H1 (cell line): Measurements from ENCODE around the gene METTL6.

Experiments used
- BCL11A ChIP-seq, 2 experiments: IDR thresholded peaks; one replicate each; pipeline ENCODE4 v1.6.1; 2011; ENCODE audit warnings: low read depth in 2 of 2, low read length in 2 of 2, mild to moderate bottlenecking in 2 of 2
- CTCF ChIP-seq, 3 experiments: IDR thresholded peaks; 1 replicate in 2 of 3; 2 replicates in 1 of 3; pipeline versions ENCODE4 v1.5.1 to v1.6.1; 2011; ENCODE audit warnings: low read length in 3 of 3, mild to moderate bottlenecking in 3 of 3, inconsistent platforms in 2 of 3, low read depth in 1 of 3, moderate library complexity in 1 of 3; ENCODE audit not compliant: insufficient read depth in 1 of 3; ENCODE audit errors: control extremely low read depth in 1 of 3
- E2F6 ChIP-seq: IDR thresholded peaks from 2 replicates; pipeline ENCODE4 v1.6.1; 2012; ENCODE audit warnings: inconsistent platforms
- JUN ChIP-seq: IDR thresholded peaks from 2 replicates; pipeline ENCODE4 v1.6.1; 2011; ENCODE audit warnings: low read depth, mild to moderate bottlenecking, improper control_type of control experiment, low read length
- JUND ChIP-seq: IDR thresholded peaks from 2 replicates; pipeline ENCODE4 v1.6.1; 2011; ENCODE audit warnings: mild to moderate bottlenecking, improper control_type of control experiment, low read length
- MAX ChIP-seq: IDR thresholded peaks from 2 replicates; pipeline ENCODE4 v1.6.1; 2012; ENCODE audit warnings: inconsistent platforms
- POLR2A ChIP-seq, 2 experiments: IDR thresholded peaks; 1 replicate in 1 of 2; 2 replicates in 1 of 2; pipeline ENCODE4 v1.6.1; 2011; ENCODE audit warnings: low read depth in 2 of 2, low read length in 2 of 2, mild to moderate bottlenecking in 2 of 2; ENCODE audit errors: control extremely low read depth in 1 of 2
- POU5F1 ChIP-seq: IDR thresholded peaks from 2 replicates; pipeline ENCODE4 v1.6.1; 2011; ENCODE audit warnings: low read depth, mild to moderate bottlenecking, low read length, moderate library complexity
- RAD21 ChIP-seq, 2 experiments: IDR thresholded peaks in 1 of 2; conservative IDR thresholded peaks in 1 of 2; 2 replicates each; pipeline ENCODE4 v1.6.1; 2011; ENCODE audit warnings: low read depth in 2 of 2, low read length in 2 of 2, improper control_type of control experiment in 1 of 2, inconsistent platforms in 1 of 2, mild to moderate bottlenecking in 1 of 2, moderate library complexity in 1 of 2
- RFX5 ChIP-seq: IDR thresholded peaks from 2 replicates; pipeline ENCODE4 v1.6.1; 2011; ENCODE audit warnings: low read depth, low read length, improper control_type of control experiment, borderline replicate concordance
- SP2 ChIP-seq: IDR thresholded peaks from 2 replicates; pipeline ENCODE4 v1.6.1; 2012; ENCODE audit warnings: mild to moderate bottlenecking, low read length, inconsistent platforms
- TCF12 ChIP-seq: IDR thresholded peaks from 2 replicates; pipeline ENCODE4 v1.6.1; 2011; ENCODE audit warnings: low read depth, mild to moderate bottlenecking, low read length
- YY1 ChIP-seq: IDR thresholded peaks from 2 replicates; pipeline ENCODE4 v1.6.1; 2011; ENCODE audit warnings: low read depth, mild to moderate bottlenecking, low read length

GRCh38 chr3:15372918-15373317 lies 54.4 kb downstream of the METTL6 start:
- TF ChIP-seq POLR2A (IDR thresholded peaks at IDR 0.05; ENCODE audit: control extremely low read depth in 1 of 2, low read depth in 2 of 2, low read length in 2 of 2) (no peak), SP2 (no peak), CTCF (IDR thresholded peaks at IDR 0.05; ENCODE audit: control extremely low read depth in 1 of 3, insufficient read depth in 1 of 3, low read depth in 1 of 3, low read length in 3 of 3) (no peak), TCF12 (no peak), POU5F1 (no peak), YY1 (no peak), E2F6 (no peak), JUND (no peak), JUN (no peak), RAD21 (IDR thresholded peaks at IDR 0.05 in 1 of 2, conservative IDR thresholded peaks at IDR 0.05 in 1 of 2; ENCODE audit: low read depth in 2 of 2, low read length in 2 of 2) (no peak), MAX (no peak), RFX5 (no peak), BCL11A (IDR thresholded peaks at IDR 0.05; ENCODE audit: low read depth in 2 of 2, low read length in 2 of 2) (no peak)
